ENCODE data around the gene GALNT9.
"Not testable (repeated sequence)": the region's sequence is repeated elsewhere in the genome, so short reads cannot be mapped to it uniquely, and the experiment has no call there.

The GALNT9 gene

GRCh38 chr12:132154941-132155770 lies 174.2 kb downstream of the GALNT9 start:
- peak; percentile 9 for DNase-seq

GRCh38 chr12:132154341-132154761 lies 175.0 kb downstream of the GALNT9 start:
- DNase-seq = no peak

- DNase-seq = peak; percentile 67
Observed at GRCh38 chr12:132153501-132154340, 175.7 kb downstream of the GALNT9 start.

GRCh38 chr12:132152953-132153352 lies 176.4 kb downstream of the GALNT9 start:
- no peak for DNase-seq

GRCh38 chr12:132152411-132152821 lies 177.0 kb downstream of the GALNT9 start:
- no peak for DNase-seq

- DNase-seq = no peak
Observed at GRCh38 chr12:132151766-132152410, 177.5 kb downstream of the GALNT9 start.

- DNase-seq = no peak
Observed at GRCh38 chr12:132151145-132151765, 178.1 kb downstream of the GALNT9 start.

GRCh38 chr12:132150780-132151144 lies 178.6 kb downstream of the GALNT9 start:
- DNase-seq = no peak

GRCh38 chr12:132149526-132149925 lies 179.9 kb downstream of the GALNT9 start:
- DNase-seq = not testable (repeated sequence)

- DNase-seq = no peak
Observed at GRCh38 chr12:132148368-132149045, 180.9 kb downstream of the GALNT9 start.

- no peak for DNase-seq
Observed at GRCh38 chr12:132147423-132148367, 181.7 kb downstream of the GALNT9 start.

- DNase-seq = no peak
Observed at GRCh38 chr12:132146772-132147422, 182.5 kb downstream of the GALNT9 start.

Data from effector CD4-positive, alpha-beta T cell (primary cell).